Measurements from ENCODE around the gene PPM1N.

Gene PPM1N

GRCh38 chr19:45478454-45479238 is 19.6 kb upstream of the PPM1N start:
- FAIRE-seq (peak; percentile 99), DNase-seq (ENCODE audit: insufficient read length) (peak; percentile 64)
- peak; percentile 86 for TF ChIP-seq POLR2AphosphoS5 (IDR thresholded peaks at IDR 0.05; ENCODE audit: low read depth, low read length)
- TF ChIP-seq POLR2A (IDR thresholded peaks at IDR 0.05; ENCODE audit: low read depth, low read length), result peak; percentile 73
- TF ChIP-seq TAF1 (IDR thresholded peaks at IDR 0.05; ENCODE audit: borderline replicate concordance, low read depth, low read length), result no peak

GRCh38 chr19:45483033-45483432 is 15.2 kb upstream of the PPM1N start:
- no peak for TF ChIP-seq TAF1 (IDR thresholded peaks at IDR 0.05; ENCODE audit: borderline replicate concordance, low read depth, low read length)
- TF ChIP-seq POLR2AphosphoS5 (IDR thresholded peaks at IDR 0.05; ENCODE audit: low read depth, low read length), result no peak
- no peak for TF ChIP-seq POLR2A (IDR thresholded peaks at IDR 0.05; ENCODE audit: low read depth, low read length)
- FAIRE-seq (no peak), DNase-seq (ENCODE audit: insufficient read length) (no peak)

- no peak for DNase-seq (ENCODE audit: insufficient read length)
- FAIRE-seq, result no peak
- no peak for TF ChIP-seq TAF1 (IDR thresholded peaks at IDR 0.05; ENCODE audit: borderline replicate concordance, low read depth, low read length)
- TF ChIP-seq POLR2A (IDR thresholded peaks at IDR 0.05; ENCODE audit: low read depth, low read length), result no peak
- no peak for TF ChIP-seq POLR2AphosphoS5 (IDR thresholded peaks at IDR 0.05; ENCODE audit: low read depth, low read length)
These were observed 13.8 kb upstream of the PPM1N start for GRCh38 chr19:45484273-45484945.

- 0 out of 2 replicates have a peak, but pooled peaks have one; percentile 20 for TF ChIP-seq TAF1 (IDR thresholded peaks at IDR 0.05; ENCODE audit: borderline replicate concordance, low read depth, low read length)
- TF ChIP-seq POLR2AphosphoS5 (IDR thresholded peaks at IDR 0.05; ENCODE audit: low read depth, low read length), result no peak
- TF ChIP-seq POLR2A (IDR thresholded peaks at IDR 0.05; ENCODE audit: low read depth, low read length), result no peak
- peak; percentile 92 for FAIRE-seq
- DNase-seq (ENCODE audit: insufficient read length), result peak; percentile 87
These were observed 12.8 kb upstream of the PPM1N start for GRCh38 chr19:45485305-45486077.

GRCh38 chr19:45488708-45489107 is 9.5 kb upstream of the PPM1N start:
- TF ChIP-seq POLR2A (IDR thresholded peaks at IDR 0.05; ENCODE audit: low read depth, low read length) (no peak), POLR2AphosphoS5 (IDR thresholded peaks at IDR 0.05; ENCODE audit: low read depth, low read length) (no peak), TAF1 (IDR thresholded peaks at IDR 0.05; ENCODE audit: borderline replicate concordance, low read depth, low read length) (no peak)
- DNase-seq (ENCODE audit: insufficient read length) (no peak), FAIRE-seq (no peak)

- no peak for TF ChIP-seq POLR2AphosphoS5 (IDR thresholded peaks at IDR 0.05; ENCODE audit: low read depth, low read length)
- no peak for TF ChIP-seq TAF1 (IDR thresholded peaks at IDR 0.05; ENCODE audit: borderline replicate concordance, low read depth, low read length)
- no peak for TF ChIP-seq POLR2A (IDR thresholded peaks at IDR 0.05; ENCODE audit: low read depth, low read length)
- no peak for FAIRE-seq
- no peak for DNase-seq (ENCODE audit: insufficient read length)
These were observed 8.9 kb upstream of the PPM1N start for GRCh38 chr19:45489216-45489855.

GRCh38 chr19:45492137-45492626 is 6.1 kb upstream of the PPM1N start:
- TF ChIP-seq POLR2AphosphoS5 (IDR thresholded peaks at IDR 0.05; ENCODE audit: low read depth, low read length), result no peak
- TF ChIP-seq TAF1 (IDR thresholded peaks at IDR 0.05; ENCODE audit: borderline replicate concordance, low read depth, low read length), result no peak
- TF ChIP-seq POLR2A (IDR thresholded peaks at IDR 0.05; ENCODE audit: low read depth, low read length), result no peak
- FAIRE-seq (no peak), DNase-seq (ENCODE audit: insufficient read length) (no peak)

GRCh38 chr19:45492627-45493470 is 5.4 kb upstream of the PPM1N start:
- DNase-seq (ENCODE audit: insufficient read length), result peak; percentile 64
- TF ChIP-seq POLR2AphosphoS5 (IDR thresholded peaks at IDR 0.05; ENCODE audit: low read depth, low read length) (no peak), TAF1 (IDR thresholded peaks at IDR 0.05; ENCODE audit: borderline replicate concordance, low read depth, low read length) (no peak), POLR2A (IDR thresholded peaks at IDR 0.05; ENCODE audit: low read depth, low read length) (no peak)
- FAIRE-seq, result peak; percentile 70

- FAIRE-seq (no peak), DNase-seq (ENCODE audit: insufficient read length) (no peak)
- TF ChIP-seq POLR2A (IDR thresholded peaks at IDR 0.05; ENCODE audit: low read depth, low read length), result no peak
These were observed 3.9 kb upstream of the PPM1N start for GRCh38 chr19:45494261-45494916.

- no peak for TF ChIP-seq POLR2AphosphoS5 (IDR thresholded peaks at IDR 0.05; ENCODE audit: low read depth, low read length)
- no peak for TF ChIP-seq TAF1 (IDR thresholded peaks at IDR 0.05; ENCODE audit: borderline replicate concordance, low read depth, low read length)
- TF ChIP-seq POLR2A (IDR thresholded peaks at IDR 0.05; ENCODE audit: low read depth, low read length), result no peak
- FAIRE-seq (no peak), DNase-seq (ENCODE audit: insufficient read length) (no peak)
These were observed 3.1 kb upstream of the PPM1N start for GRCh38 chr19:45495178-45495577.

All from GM12892 (cell line).